Measurements from ENCODE around the gene NR6A1. TPM values are rescaled to one million over a fixed set of nuclear protein-coding genes. Genes with fewer than 3 reads are reported as not detected.

The NR6A1 gene
- total RNA-seq, 1 donor from 2014 or later: 0.53 TPM

DNA sequence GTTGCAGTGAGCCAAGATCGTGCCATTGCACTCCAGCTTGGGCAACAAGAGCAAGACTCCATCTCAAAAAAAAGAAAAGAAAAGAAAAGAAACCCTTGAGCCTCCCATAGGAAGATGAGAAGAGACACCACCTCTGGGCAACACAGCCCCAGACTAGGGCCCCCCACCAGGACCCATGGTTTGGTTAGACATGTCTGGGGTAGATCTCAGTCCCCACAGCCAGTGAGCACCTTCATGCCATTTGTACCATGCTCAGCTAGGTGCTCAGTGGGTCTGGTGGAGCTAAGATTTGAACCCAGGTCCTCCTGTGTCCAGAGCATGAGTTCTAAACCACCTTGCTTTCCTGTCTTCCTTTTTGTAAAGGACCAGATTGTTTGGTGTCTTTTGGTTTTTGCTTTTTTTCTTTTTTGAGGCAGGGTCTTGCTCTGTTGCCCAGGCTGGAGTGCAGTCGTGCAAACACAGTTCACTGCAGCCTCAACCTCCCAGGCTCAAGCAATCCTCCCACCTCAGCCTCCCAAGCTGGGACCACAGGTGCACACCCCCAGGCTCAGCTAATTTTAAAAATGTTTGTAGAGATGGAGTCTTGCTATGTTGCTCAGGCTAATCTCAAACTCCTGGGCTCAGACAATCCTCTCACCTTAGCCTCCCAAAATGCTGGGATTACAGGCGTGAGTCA is 17.6 kb upstream of the NR6A1 start:
- Histone ChIP-seq H3K27me3 (no peaks in the 10 kb centered on the region), H3K4me3 (no peak overlapping the region), H3K36me3 (no peaks in the 10 kb centered on the region), H3K9me3 (no peaks in the 10 kb centered on the region), H3K4me1 (no peaks in the 10 kb centered on the region), H3K27ac (no peak overlapping the region)
- TF ChIP-seq, protein P1, sequence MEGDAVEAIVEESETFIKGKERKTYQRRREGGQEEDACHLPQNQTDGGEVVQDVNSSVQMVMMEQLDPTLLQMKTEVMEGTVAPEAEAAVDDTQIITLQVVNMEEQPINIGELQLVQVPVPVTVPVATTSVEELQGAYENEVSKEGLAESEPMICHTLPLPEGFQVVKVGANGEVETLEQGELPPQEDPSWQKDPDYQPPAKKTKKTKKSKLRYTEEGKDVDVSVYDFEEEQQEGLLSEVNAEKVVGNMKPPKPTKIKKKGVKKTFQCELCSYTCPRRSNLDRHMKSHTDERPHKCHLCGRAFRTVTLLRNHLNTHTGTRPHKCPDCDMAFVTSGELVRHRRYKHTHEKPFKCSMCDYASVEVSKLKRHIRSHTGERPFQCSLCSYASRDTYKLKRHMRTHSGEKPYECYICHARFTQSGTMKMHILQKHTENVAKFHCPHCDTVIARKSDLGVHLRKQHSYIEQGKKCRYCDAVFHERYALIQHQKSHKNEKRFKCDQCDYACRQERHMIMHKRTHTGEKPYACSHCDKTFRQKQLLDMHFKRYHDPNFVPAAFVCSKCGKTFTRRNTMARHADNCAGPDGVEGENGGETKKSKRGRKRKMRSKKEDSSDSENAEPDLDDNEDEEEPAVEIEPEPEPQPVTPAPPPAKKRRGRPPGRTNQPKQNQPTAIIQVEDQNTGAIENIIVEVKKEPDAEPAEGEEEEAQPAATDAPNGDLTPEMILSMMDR (IDR thresholded peaks at IDR 0.05): no peak
- intact Hi-C loops (cut with DNase I): no loop called here
- DNase-seq (ENCODE audit: low spot score in 2 of 2): peak in 1 of 2 donors; percentile 18

DNA sequence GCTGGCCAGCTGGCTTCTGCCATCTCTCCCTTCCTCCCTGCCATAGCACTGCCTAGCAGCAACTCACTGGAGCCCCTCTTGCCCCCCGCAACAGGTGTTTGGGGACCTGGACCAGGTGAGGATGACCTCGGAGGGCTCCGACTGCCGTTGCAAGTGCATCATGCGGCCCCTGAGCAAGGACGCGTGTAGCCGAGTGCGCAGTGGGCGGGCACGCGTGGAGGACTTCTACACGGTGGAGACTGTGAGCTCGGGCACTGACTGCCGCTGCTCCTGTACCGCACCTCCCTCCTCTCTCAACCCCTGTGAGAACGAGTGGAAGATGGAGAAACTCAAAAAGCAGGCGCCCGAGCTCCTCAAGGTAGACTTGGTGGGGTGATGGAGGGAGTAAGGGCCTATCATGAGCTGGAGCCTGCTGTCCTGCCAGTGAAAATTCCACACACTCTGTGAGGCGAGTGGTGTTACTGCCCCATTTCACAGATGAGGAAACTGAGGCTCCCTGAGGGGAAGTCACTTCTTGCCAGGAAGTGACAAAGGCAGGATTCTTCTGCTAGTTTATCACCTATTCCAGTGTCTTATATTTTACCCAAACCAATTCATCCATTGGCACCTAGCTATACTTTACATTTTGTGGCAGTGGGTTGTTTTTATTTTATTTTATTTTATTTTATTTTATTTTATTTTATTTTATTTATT is 15.9 kb upstream of the NR6A1 start:
- peak in 1 of 2 donors; percentile 42 for DNase-seq (ENCODE audit: low spot score in 2 of 2)
- Histone ChIP-seq H3K27ac (no peak overlapping the region), H3K4me3 (no peak overlapping the region), H3K9me3 (no peaks in the 10 kb centered on the region), H3K27me3 (no peaks in the 10 kb centered on the region), H3K4me1 (no peaks in the 10 kb centered on the region), H3K36me3 (no peaks in the 10 kb centered on the region)
- TF ChIP-seq, protein P1 (IDR thresholded peaks at IDR 0.05): no peak
- intact Hi-C loops (cut with DNase I): no loop called here

DNA sequence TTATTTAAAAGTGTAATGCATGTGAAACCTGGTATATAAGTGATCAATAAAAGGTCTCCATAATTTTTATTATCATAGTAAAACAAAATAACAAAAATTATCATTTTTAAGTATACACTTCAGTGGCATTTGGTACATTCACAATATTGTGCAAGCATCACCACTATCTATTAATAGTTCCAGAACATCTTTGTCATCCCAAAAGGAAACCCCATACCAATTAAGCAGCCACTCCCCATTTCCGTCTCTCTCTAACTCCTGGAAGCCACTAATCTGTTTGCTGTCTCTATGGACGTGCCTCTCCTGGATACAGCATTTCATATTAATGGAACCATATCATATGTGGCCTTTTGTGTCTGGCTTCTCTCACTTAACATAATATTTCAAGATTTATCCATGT is 13.4 kb upstream of the NR6A1 start:
- H3K36me3 ChIP-seq: no peaks in the 10 kb centered on the region
- peak in 1 of 2 donors; percentile 48 for DNase-seq (ENCODE audit: low spot score in 2 of 2)
- no peaks in the 10 kb centered on the region for H3K27me3 ChIP-seq
- H3K27ac ChIP-seq: no peak overlapping the region
- no peaks in the 10 kb centered on the region for H3K9me3 ChIP-seq
- TF ChIP-seq, protein P1 (IDR thresholded peaks at IDR 0.05): no peak
- intact Hi-C loops (cut with DNase I): no loop called here
- no peaks in the 10 kb centered on the region for H3K4me1 ChIP-seq
- no peak overlapping the region for H3K4me3 ChIP-seq

DNA sequence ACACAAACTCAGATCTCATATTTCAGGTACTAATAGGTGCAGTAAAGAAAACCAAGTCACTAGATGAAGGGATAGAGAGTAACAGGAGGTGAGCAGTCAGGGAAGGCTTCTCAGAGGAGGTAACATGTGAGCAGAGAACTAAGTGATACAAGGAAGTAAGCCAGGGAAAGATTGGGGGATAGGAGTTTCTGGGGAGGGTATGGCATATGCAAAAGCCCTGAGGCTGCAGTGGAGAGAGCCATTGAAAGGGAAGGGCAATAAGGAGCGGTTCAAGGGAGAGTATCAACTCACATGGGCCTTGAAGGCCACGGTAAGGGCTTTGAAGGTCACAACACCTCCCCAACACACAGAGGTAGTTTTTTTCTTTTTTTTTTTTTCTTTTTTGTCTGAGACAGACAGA is 12.7 kb upstream of the NR6A1 start:
- TF ChIP-seq, protein P1 (IDR thresholded peaks at IDR 0.05): no peak
- Histone ChIP-seq H3K27me3 (no peaks in the 10 kb centered on the region), H3K9me3 (no peaks in the 10 kb centered on the region), H3K36me3 (no peaks in the 10 kb centered on the region), H3K4me3 (no peak overlapping the region), H3K27ac (no peak overlapping the region), H3K4me1 (no peaks in the 10 kb centered on the region)
- no peak for DNase-seq (ENCODE audit: low spot score in 2 of 2)
- intact Hi-C loops (cut with DNase I): no loop called here

DNA sequence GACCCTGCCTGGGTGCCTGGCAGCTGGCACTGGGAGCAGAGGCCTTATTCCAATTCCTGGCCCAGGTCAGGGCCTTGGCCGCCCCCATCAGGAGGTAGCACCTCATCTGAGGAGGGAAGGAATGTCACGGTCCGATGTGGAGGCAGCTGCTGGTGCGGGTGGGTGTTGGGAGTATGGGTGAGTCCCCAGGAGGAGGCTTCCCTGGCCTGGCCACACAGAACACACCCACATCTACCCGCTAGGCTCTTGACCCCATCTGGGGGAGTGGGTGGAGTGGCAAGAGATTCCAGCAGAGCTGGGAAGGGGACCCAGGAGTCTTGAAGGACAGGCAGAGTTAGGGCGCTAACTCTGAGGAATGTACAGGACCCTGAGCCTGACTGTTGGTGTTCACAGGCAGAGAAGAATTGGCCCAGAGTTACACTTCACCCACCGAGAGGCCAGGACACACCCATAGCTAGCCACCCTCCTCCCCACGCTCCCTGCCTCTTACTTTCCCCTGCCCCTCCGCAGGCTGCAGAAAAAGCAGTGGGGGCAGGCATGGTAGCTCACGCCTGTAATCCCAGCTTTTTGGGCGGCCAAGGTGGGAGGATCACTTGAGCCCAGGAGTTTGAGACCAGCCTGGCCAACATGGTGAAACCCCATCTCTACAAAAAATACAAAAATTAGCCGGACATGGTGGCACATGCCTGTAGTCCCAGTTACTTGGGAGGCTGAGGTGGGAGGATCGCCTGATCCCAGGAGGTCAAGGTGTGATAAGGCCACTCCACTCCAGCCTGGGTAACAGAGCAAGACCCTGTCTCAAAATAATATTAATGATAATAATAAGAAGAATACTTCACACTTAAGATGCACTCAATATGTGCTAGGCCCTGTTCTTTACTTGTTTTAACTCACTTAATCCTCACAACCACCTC is 11.8 kb upstream of the NR6A1 start:
- H3K27ac ChIP-seq: no peak overlapping the region
- no peaks in the 10 kb centered on the region for H3K4me1 ChIP-seq
- DNase-seq (ENCODE audit: low spot score in 2 of 2): no peak

More for the DNA sequence above, 11.8 kb upstream of the NR6A1 start:
- Histone ChIP-seq H3K27me3 (no peaks in the 10 kb centered on the region), H3K9me3 (no peaks in the 10 kb centered on the region), H3K36me3 (no peaks in the 10 kb centered on the region), H3K4me3 (no peak overlapping the region)
- intact Hi-C loops (cut with DNase I): no loop called here
- TF ChIP-seq, protein P1 (IDR thresholded peaks at IDR 0.05): no peak

Data from ascending aorta (tissue), 2 donors.